Measurements from ENCODE around the gene CELSR1. TPM values are rescaled to one million over a fixed set of nuclear protein-coding genes. Genes with fewer than 3 reads are reported as not detected.
"Not testable (repeated sequence)": the region's sequence is repeated elsewhere in the genome, so short reads cannot be mapped to it uniquely, and the experiment has no call there.

Gene CELSR1
- total RNA-seq, 1 experiment from 2014 or later, result 5.7 TPM

- no peak for DNase-seq (ENCODE audit: low spot score)
These were observed 205.9 kb downstream of the CELSR1 start for GRCh38 chr22:46331496-46331895.

- DNase-seq (ENCODE audit: low spot score), result no peak
These were observed 207.0 kb downstream of the CELSR1 start for GRCh38 chr22:46330426-46330825.

GRCh38 chr22:46329616-46330015 lies 207.8 kb downstream of the CELSR1 start:
- no peak for DNase-seq (ENCODE audit: low spot score)

- DNase-seq (ENCODE audit: low spot score), result no peak
These were observed 208.6 kb downstream of the CELSR1 start for GRCh38 chr22:46328797-46329196.

- DNase-seq (ENCODE audit: low spot score), result no peak
These were observed 209.5 kb downstream of the CELSR1 start for GRCh38 chr22:46327691-46328465.

GRCh38 chr22:46326066-46326680 lies 211.2 kb downstream of the CELSR1 start:
- DNase-seq (ENCODE audit: low spot score), result no peak

- no peak for DNase-seq (ENCODE audit: low spot score)
These were observed 214.3 kb downstream of the CELSR1 start for GRCh38 chr22:46323162-46323561.

GRCh38 chr22:46322711-46323110 lies 214.7 kb downstream of the CELSR1 start:
- DNase-seq (ENCODE audit: low spot score), result no peak

- no peak for DNase-seq (ENCODE audit: low spot score)
These were observed 216.6 kb downstream of the CELSR1 start for GRCh38 chr22:46320716-46321386.

GRCh38 chr22:46320166-46320710 lies 217.2 kb downstream of the CELSR1 start:
- no peak for DNase-seq (ENCODE audit: low spot score)

GRCh38 chr22:46319319-46319718 lies 218.1 kb downstream of the CELSR1 start:
- no peak for DNase-seq (ENCODE audit: low spot score)

GRCh38 chr22:46318576-46318975 lies 218.8 kb downstream of the CELSR1 start:
- DNase-seq (ENCODE audit: low spot score), result no peak

GRCh38 chr22:46317646-46318045 lies 219.8 kb downstream of the CELSR1 start:
- no peak for DNase-seq (ENCODE audit: low spot score)

- no peak for DNase-seq (ENCODE audit: low spot score)
These were observed 221.4 kb downstream of the CELSR1 start for GRCh38 chr22:46315976-46316375.

GRCh38 chr22:46312848-46313247 lies 224.6 kb downstream of the CELSR1 start:
- not testable (repeated sequence) for DNase-seq (ENCODE audit: low spot score)

- DNase-seq (ENCODE audit: low spot score), result no peak
These were observed 225.4 kb downstream of the CELSR1 start for GRCh38 chr22:46312056-46312455.

Other genes with a start within 250 kb of the CELSR1 start
- 13.5 and 13.9 TPM in 2 replicates for gene GTSE1, start 240.8 kb downstream of the CELSR1 start, total RNA-seq (2014; rRNA removed; shearing (Covaris generic))
- gene TRMU, start 201.9 kb downstream of the CELSR1 start, total RNA-seq (2014; rRNA removed; shearing (Covaris generic)), result 37.0 and 39.5 TPM in 2 replicates
- gene GRAMD4, start 82.8 kb upstream of the CELSR1 start, total RNA-seq (2014; rRNA removed; shearing (Covaris generic)), result 3.2 and 25.4 TPM in 2 replicates
- 16.9 and 19.6 TPM in 2 replicates for gene CERK, start 200.6 kb upstream of the CELSR1 start, total RNA-seq (2014; rRNA removed; shearing (Covaris generic))
- gene TBC1D22A, start 225.0 kb upstream of the CELSR1 start, total RNA-seq (2014; rRNA removed; shearing (Covaris generic)), result 7.0 and 8.6 TPM in 2 replicates